VCaP (cell line): ENCODE measurements around the gene ZDHHC9.
A peak's percentile ranks its signal among the peaks of the same experiment; 100 is the strongest.

Source experiments
- H3K27ac ChIP-seq: fragments of 450-650 bp; 2 replicates; pipeline ENCODE4 v1.5.1; 2017
- TF ChIP-seq, protein P1 (sequence below): fragments of 450-650 bp; conservative IDR thresholded peaks from 2 replicates; pipeline ENCODE4 v1.5.1; 2017; ENCODE audit warnings: mild to moderate bottlenecking, moderate library complexity

ZDHHC9 gene

GRCh38 chrX:129768186-129768585, 75.5 kb downstream of the ZDHHC9 start:
- TF ChIP-seq, protein P1, sequence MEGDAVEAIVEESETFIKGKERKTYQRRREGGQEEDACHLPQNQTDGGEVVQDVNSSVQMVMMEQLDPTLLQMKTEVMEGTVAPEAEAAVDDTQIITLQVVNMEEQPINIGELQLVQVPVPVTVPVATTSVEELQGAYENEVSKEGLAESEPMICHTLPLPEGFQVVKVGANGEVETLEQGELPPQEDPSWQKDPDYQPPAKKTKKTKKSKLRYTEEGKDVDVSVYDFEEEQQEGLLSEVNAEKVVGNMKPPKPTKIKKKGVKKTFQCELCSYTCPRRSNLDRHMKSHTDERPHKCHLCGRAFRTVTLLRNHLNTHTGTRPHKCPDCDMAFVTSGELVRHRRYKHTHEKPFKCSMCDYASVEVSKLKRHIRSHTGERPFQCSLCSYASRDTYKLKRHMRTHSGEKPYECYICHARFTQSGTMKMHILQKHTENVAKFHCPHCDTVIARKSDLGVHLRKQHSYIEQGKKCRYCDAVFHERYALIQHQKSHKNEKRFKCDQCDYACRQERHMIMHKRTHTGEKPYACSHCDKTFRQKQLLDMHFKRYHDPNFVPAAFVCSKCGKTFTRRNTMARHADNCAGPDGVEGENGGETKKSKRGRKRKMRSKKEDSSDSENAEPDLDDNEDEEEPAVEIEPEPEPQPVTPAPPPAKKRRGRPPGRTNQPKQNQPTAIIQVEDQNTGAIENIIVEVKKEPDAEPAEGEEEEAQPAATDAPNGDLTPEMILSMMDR, result no peak
- no peak overlapping the region for H3K27ac ChIP-seq

DNA sequence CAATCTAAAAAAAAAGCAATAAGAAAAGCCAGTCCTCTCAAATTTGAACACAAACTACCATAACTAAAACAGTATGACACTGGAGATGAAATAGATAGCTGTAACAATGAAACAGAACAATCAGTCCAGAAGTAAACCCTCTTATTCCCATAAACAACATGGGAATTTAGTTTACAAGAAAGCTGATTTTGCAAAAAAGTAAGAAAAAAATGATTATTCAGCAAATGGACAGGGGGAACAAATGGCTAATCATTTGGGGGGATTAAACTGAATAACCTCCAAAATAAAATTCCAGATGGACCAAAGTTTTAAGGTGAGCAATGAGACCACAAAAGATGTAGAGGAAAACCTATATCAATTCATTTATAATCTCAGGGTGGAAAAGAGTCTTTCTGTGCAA, 80.0 kb downstream of the ZDHHC9 start:
- no peak overlapping the region for H3K27ac ChIP-seq
- TF ChIP-seq, protein P1, result no peak

DNA sequence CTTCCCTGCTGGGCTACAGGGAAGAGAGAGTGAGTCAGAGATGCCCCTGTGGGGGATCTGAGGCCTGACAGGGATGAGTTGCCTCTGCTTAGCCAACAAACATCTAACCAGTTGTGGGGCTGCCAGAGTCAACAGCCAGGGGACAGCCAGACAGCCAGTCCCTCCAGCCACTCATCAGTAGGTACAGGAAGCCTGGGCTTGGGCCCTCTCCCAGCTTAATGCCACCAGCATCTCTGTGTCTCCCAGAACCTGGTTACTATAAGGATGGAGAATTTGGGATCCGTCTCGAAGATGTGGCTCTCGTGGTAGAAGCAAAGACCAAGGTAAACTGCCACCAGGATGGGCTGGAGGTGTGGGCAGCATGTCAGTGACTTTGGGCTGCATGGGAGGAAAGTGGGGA, 81.2 kb downstream of the ZDHHC9 start:
- TF ChIP-seq, protein P1, result no peak
- H3K27ac ChIP-seq, result no peak overlapping the region

DNA sequence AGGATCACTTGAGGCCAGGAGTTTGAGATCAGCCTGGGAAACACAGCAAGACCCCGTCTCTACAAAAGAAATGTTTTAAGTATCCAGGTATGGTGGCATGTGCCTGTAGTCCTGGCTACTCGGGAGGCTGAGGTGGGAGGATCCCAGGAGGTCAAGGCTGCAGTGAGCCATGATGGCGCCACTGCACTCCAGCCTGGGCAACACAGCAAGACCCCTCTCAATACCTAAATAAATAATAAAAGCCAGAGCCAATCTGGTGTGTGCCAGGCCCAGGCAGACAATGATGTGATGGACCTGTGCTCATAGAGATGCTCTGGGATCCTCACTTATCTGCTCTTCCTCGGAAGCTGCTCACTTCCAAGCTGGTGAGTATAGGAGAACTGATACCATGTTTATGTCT, 82.1 kb downstream of the ZDHHC9 start:
- TF ChIP-seq, protein P1, result no peak

DNA sequence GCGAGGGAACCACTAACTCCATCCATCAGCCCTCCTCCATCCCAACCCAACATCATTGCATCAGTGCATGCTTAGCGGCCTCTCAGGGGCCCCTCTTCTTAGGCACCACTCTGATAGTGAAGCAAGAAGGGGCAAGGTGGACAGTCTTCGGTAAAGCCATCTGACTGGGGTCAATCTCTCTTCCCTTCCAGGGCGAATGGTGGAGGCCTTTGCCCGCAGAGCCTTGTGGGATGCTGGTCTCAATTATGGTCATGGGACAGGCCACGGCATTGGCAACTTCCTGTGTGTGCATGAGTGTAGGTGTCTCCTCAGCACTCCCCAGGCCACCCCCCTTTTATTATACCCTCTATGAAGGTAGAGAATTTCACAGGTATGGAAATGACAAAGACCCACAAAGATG, 82.7 kb downstream of the ZDHHC9 start:
- TF ChIP-seq, protein P1, result no peak
- H3K27ac ChIP-seq, result no peak overlapping the region

More for the DNA sequence above, 82.1 kb downstream of the ZDHHC9 start:
- no peak overlapping the region for H3K27ac ChIP-seq

GRCh38 chrX:129760155-129760554, 83.5 kb downstream of the ZDHHC9 start:
- TF ChIP-seq, protein P1, result no peak

DNA sequence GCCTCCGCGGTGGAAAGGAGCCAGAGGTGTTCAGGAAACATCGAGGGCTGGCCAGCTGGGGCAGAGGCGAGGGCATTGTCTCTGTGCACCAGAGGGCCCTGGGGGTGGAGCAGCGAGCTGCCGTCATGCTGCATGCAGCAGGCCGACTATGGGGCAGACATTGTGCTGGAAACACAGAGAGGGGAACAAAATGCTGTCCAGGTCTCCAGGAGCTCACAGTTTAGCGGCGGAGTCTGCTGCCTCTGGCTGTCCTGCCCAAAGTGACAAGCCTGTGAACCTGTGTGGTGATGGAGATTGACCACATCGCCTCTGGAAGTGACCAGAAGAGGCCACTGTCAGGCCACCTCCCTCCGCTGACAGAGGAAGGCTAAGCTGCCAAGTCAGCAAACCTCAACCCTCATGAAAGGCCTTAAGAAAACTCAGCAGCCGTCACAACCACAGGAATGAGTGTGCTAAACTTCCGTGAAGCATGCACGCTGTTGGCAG, 84.1 kb downstream of the ZDHHC9 start:
- TF ChIP-seq, protein P1, result peak; percentile 22; the same call in 1 of the 2 replicates
- no peak overlapping the region for H3K27ac ChIP-seq

More at GRCh38 chrX:129760155-129760554, 83.5 kb downstream of the ZDHHC9 start:
- H3K27ac ChIP-seq, result no peak overlapping the region
